Measurements from ENCODE around the gene POPDC2. TPM values are rescaled to one million over a fixed set of nuclear protein-coding genes. Genes with fewer than 3 reads are reported as not detected.

POPDC2 gene
- total and polyA plus RNA-seq, 2 of the 4 experiments (the other 2 are of a cell fraction): under 0.01 to 0.29 TPM

GRCh38 chr3:119681279-119681678 lies 20.9 kb upstream of the POPDC2 start:
- H3K27me3 ChIP-seq (ENCODE audit: control insufficient read depth, insufficient read depth, low read length): peaks cover 9% of the 10 kb centered on the region
- no peak overlapping the region for H3K9ac ChIP-seq (ENCODE audit: low read depth, low read length)
- no peak overlapping the region for H3K27ac ChIP-seq (ENCODE audit: insufficient read depth, low read length)
- H2AK9ac ChIP-seq (replicated peaks; ENCODE audit: low read depth, low read length, poor library complexity): no peak overlapping the region
- ChIA-PET CTCF (interaction anchor here (0.7 to 2.0 kb wide), 3 partner anchors 9 to 798 kb away, joined by 3 to 6 read pairs (median 4); no protein-coding TSS in a partner anchor), POLR2A (ENCODE audit: unreplicated experiment) (no interaction called here)
- H2BK120ac ChIP-seq (ENCODE audit: low read depth, low read length): no peak overlapping the region
- H4K5ac ChIP-seq (ENCODE audit: low read depth, low read length): no peak overlapping the region
- no peak overlapping the region for H4K8ac ChIP-seq (ENCODE audit: low read depth in 2 of 2, low read length in 2 of 2)
- no peak overlapping the region for H3K4me3 ChIP-seq (ENCODE audit: insufficient read depth, low read depth, low read length)
- in situ Hi-C loops (cut with MboI; ENCODE audit: low sequenced_read_pairs): loop anchor here (25.0 kb wide), 4 partner anchors 169 to 794 kb away; partner anchors contain the start of genes ARHGAP31 and TEX55
- H2BK5ac ChIP-seq (ENCODE audit: low read depth, low read length, poor library complexity, severe bottlenecking): no peak overlapping the region
- H3K4me2 ChIP-seq (ENCODE audit: low read depth, low read length): no peak overlapping the region
- intact Hi-C loops (cut with micrococcal nuclease): loop anchor here (1.0 to 5.0 kb wide), 6 partner anchors 156 to 799 kb away; partner anchors contain the start of gene POGLUT1
- DNase-seq (peak; percentile 58), ATAC-seq (ENCODE audit: low read depth) (peak; percentile 45; the same call in 1 of the 2 replicates)
- H3K36me3 ChIP-seq (ENCODE audit: control insufficient read depth, insufficient read depth, low read length): no peaks in the 10 kb centered on the region
- no peak overlapping the region for H3K18ac ChIP-seq (ENCODE audit: low read depth, low read length)
- no peak overlapping the region for H3K23ac ChIP-seq (ENCODE audit: low read depth, low read length)
- no peaks in the 10 kb centered on the region for H3K9me3 ChIP-seq (ENCODE audit: control insufficient read depth, insufficient read depth, low read length)
- H3K79me1 ChIP-seq (ENCODE audit: low read depth in 1 of 2, low read length in 2 of 2): peaks cover 0 to 8% of the 10 kb centered on the region in 2 experiments; a peak in 2 of 4 replicates
- H2AFZ ChIP-seq (replicated peaks; ENCODE audit: low read length, poor library complexity): no peak overlapping the region
- no peaks in the 10 kb centered on the region for H4K20me1 ChIP-seq (ENCODE audit: insufficient read depth, low read length)
- no peak overlapping the region for H2BK15ac ChIP-seq (ENCODE audit: low read depth, low read length)
- no peak overlapping the region for H2BK20ac ChIP-seq (ENCODE audit: low read depth, low read length)
- peaks cover 2% of the 10 kb centered on the region; the same call in 1 of the 2 replicates for H3K9me1 ChIP-seq (ENCODE audit: insufficient read depth, low read length)
- H3K4me1 ChIP-seq (ENCODE audit: control insufficient read depth, insufficient read depth, low read length): no peaks in the 10 kb centered on the region
- H4K91ac ChIP-seq (ENCODE audit: insufficient read depth, low read depth, low read length): no peak overlapping the region
- H3K56ac ChIP-seq (ENCODE audit: extremely low read depth, insufficient read depth, low read length): no peak overlapping the region
- H2AK5ac ChIP-seq (ENCODE audit: low read depth, low read length): no peak overlapping the region
- H3K14ac ChIP-seq (replicated peaks; ENCODE audit: low read depth, low read length): no peak overlapping the region
- H3K4ac ChIP-seq (ENCODE audit: low read depth, low read length): no peak overlapping the region
- peak; percentile 74 for TF ChIP-seq CTCF (conservative IDR thresholded peaks at IDR 0.05; ENCODE audit: low read depth, low read length)
- no peak for TF ChIP-seq POLR2A (IDR thresholded peaks at IDR 0.05; ENCODE audit: low read depth, low read length)
- TF ChIP-seq SMC3 (IDR thresholded peaks at IDR 0.05; ENCODE audit: low read depth, low read length): peak; percentile 54
- no peak for TF ChIP-seq MAZ (IDR thresholded peaks at IDR 0.05; ENCODE audit: borderline replicate concordance, low read depth, low read length)
- no peak for TF ChIP-seq MAFK (IDR thresholded peaks at IDR 0.05; ENCODE audit: low read depth, low read length)
- TF ChIP-seq RCOR1 (IDR thresholded peaks at IDR 0.05; ENCODE audit: insufficient replicate concordance, low read length): no peak
- TF ChIP-seq RAD21 (IDR thresholded peaks at IDR 0.05; ENCODE audit: low read length): peak; percentile 86
- BruUV-seq (replicated peaks): no TSS peak
- dilution Hi-C loops (cut with HindIII; ENCODE audit: low sequenced_read_pairs, unreplicated experiment): no loop called here
- no CpG with 5 or more reads among the region's 1 CpG for WGBS, 2 experiments (ENCODE audit: extremely low coverage in 2 of 2, insufficient read length in 1 of 2)
